GM18502 (cell line): Measurements from ENCODE around the gene TCF7L2.

ENCODE experiments used
- ATAC-seq: cut with Tn5 transposase; IDR thresholded peaks from one replicate; pipeline ENCODE4 v1.9.1; 2021; ENCODE audit warnings: mild to moderate bottlenecking; ENCODE audit not compliant: unreplicated experiment, poor library complexity

Gene TCF7L2

DNA sequence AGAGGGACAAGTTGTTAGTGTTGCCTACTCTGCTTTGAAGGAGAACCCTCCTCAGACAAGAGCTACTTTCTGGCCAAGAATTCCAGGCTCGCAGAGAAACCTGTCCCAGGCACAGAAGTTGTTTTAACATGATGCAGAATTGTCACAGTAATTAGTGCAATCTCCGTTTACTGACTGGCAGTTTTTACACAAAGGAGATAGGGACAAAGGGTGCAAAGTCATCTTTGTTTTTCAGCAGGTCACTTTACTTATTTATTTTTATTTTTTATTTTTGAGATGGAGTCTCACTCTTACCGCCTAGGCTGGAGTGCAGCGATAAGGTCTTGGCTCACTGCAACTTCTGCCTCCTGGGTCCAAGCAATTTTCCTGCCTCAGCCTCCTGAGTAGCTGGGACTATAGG, 12.3 kb downstream of the TCF7L2 start:
- no peak for ATAC-seq

- no peak for ATAC-seq
Measured at GRCh38 chr10:112963835-112964234, 13.8 kb downstream of the TCF7L2 start.

GRCh38 chr10:112964482-112964881, 14.4 kb downstream of the TCF7L2 start:
- no peak for ATAC-seq

- ATAC-seq = no peak
Measured at GRCh38 chr10:112966194-112966855, 16.3 kb downstream of the TCF7L2 start.

- no peak for ATAC-seq
Measured at GRCh38 chr10:112967200-112967599, 17.2 kb downstream of the TCF7L2 start.

DNA sequence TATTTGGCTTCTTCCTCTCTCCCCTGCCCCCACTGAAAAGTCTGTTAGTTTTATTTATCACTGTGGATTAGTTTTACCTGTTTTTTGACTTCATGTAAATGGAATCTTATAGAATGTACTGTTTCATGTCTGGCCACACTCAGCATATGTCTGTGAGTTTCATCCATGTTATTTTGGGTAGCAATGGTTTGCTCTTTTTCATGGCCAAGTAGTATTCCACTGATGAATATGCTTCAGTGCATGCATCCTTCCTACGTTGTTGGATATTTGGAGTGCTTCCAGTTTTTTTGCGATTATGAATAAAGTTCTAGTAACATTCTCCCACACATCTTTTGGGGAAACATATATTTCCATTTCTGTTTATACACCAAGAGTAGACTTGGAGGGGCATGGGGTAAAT, 19.1 kb downstream of the TCF7L2 start:
- no peak for ATAC-seq

- no peak for ATAC-seq
Measured at GRCh38 chr10:112969542-112969941, 19.5 kb downstream of the TCF7L2 start.

- no peak for ATAC-seq
Measured at GRCh38 chr10:112970021-112970420, 20.0 kb downstream of the TCF7L2 start.

DNA sequence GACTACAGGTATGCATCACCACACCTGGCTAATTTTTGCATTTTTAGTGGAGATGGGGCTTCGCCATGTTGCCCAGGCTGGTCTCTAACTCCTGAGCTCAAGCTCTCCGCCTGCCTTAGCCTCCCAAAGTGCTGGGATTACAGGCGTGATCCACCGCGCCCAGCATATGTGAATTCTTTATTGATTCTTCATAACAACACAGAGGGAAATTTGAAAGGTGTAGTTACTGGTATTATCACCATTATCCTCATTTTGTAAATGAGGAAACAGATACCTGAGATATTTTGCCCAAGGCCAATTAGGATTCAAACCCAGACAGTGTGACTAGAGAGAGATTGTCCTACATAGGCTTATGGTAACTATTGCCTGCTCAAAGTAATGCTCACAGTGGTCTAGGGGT, 22.6 kb downstream of the TCF7L2 start:
- ATAC-seq = no peak

DNA sequence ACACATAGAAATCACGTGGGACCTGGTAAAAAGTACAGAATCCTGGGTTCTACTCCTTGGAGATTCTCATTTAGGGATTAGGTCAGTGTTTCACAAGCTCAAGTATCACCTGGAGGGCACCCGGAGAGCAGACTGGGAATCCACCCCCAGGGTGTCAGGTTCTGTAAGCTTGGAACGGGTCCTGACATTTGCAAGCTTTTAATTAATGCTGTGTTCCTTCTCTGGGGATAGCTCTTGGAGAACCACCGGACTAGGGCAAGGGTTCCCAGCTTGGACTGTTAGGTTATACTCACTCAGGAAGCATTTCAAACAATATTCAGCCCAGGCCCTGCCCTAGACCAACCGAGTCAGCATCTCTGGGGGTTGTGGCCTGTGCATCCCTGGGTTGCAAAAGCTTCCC, 23.0 kb downstream of the TCF7L2 start:
- no peak for ATAC-seq

GRCh38 chr10:112973805-112974204, 23.8 kb downstream of the TCF7L2 start:
- ATAC-seq = no peak

GRCh38 chr10:112977426-112977898, 27.4 kb downstream of the TCF7L2 start:
- no peak for ATAC-seq

GRCh38 chr10:112979927-112980326, 29.9 kb downstream of the TCF7L2 start:
- ATAC-seq = no peak

- ATAC-seq = no peak
Measured at GRCh38 chr10:112980937-112981336, 30.9 kb downstream of the TCF7L2 start.

DNA sequence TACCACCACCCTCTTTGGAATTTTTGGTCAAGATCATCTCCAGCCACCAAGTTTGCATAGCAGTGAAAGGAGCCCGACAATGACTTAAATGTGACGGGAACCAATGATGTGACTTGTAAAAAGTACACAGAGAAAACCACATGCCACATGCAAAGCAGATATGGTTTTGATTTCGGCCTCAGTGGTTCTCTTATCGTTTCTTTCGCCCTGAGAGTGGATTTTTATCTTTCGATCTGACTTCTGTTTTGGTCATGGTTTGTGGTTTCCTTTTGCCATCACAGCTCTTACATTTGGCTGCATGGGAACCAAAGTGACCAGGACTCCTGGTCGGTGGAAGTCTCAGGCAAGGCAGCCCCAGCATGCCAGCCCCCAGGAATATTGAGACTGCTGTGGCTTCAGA, 31.5 kb downstream of the TCF7L2 start:
- ATAC-seq = peak; percentile 97

DNA sequence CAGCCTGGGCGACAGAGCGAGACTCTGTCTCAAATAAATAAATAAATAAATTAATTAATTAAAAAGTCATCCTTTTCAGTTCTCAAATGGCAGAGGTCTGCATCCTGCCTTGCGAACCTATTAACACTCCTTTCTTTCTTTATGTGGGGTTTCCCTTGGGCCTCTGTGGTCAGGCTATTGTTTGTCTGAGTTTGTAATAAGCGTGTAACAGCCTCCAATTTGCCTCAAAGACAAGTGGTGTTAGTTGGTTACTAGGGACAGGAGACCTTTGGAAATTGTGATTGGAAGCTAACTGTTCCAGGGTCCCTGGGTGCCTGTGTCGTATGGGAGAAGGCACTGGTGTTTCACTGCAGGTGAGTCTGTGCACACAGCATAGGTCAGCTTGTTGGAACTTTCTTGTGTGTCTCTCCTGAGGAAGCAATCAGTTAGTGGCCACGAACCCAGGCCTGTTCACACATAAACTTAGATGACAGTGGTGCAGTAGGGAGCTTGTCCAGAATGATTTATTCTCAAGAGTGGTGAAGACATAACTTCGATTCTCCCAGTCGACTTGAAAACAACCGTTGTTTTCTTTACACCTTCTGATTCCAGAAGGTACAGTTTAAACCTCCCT, 33.5 kb downstream of the TCF7L2 start:
- ATAC-seq = no peak

GRCh38 chr10:112984756-112985155, 34.7 kb downstream of the TCF7L2 start:
- no peak for ATAC-seq

DNA sequence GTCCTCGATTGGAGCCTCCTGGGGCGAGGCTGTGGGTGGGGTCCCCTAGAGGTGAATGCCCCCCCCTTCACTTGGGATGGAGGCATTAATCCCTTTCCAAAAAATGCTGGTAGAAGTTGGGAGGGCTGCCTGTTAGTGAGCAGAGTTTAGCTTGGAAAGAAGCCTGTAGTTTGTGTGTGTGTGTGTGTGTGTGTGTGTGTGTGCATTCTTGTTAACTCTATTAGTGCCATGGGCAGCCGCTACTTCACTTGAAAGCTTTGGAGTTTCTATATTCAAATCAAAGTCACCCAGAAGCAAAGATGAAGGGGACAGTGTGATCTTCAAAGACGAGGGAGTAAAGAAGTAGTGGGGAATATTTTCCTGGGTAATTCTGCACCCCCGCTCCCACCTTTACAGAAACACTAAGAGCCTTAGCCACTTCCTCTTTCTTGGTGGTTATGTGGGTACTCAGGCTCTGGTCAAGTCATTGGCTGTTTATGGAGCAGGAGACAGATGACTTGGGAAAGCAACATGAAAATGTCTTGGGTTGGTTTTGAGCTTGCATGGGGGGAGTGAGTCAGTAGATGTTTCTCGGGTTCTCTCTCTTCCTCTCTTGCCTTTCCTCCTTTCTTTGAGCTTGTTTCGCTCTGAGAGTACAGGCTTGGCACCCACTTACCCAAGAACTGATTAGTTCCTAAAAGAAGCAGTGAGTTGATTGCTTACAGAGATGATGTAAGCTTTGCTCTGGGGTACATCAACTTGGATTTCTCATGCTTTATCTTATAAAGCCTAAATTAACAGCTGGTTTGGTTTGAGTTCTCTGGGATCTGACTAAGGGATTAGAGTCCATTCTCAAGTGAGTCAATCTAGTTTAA, 35.9 kb downstream of the TCF7L2 start:
- peak; percentile 49 for ATAC-seq

GRCh38 chr10:112986544-112987190, 36.6 kb downstream of the TCF7L2 start:
- no peak for ATAC-seq

GRCh38 chr10:112988839-112989406, 38.9 kb downstream of the TCF7L2 start:
- no peak for ATAC-seq
